Measurements from ENCODE around the gene ZNF77. TPM values are rescaled to one million over a fixed set of nuclear protein-coding genes. Genes with fewer than 3 reads are reported as not detected.

ZNF77 gene
- total RNA-seq, 1 experiment from 2014 or later = 5.9 TPM

- Histone ChIP-seq H3K9ac (ENCODE audit: low read length) (no peak overlapping the region), H3K4me2 (ENCODE audit: low read length) (no peak overlapping the region), H3K36me3 (ENCODE audit: control insufficient read depth in 1 of 2, insufficient read depth in 2 of 2, low read length in 2 of 2) (no peaks in the 10 kb centered on the region), H2AFZ (ENCODE audit: low read depth, low read length, poor library complexity, severe bottlenecking) (no peak overlapping the region), H3K4me1 (ENCODE audit: control insufficient read depth in 1 of 2, insufficient read depth in 2 of 2, low read length in 2 of 2) (peaks cover 0 to 17% of the 10 kb centered on the region in 2 experiments; a peak in 1 of 4 replicates), H3K9me3 (ENCODE audit: control insufficient read depth in 1 of 2, insufficient read depth in 1 of 2, low read depth in 1 of 2, low read length in 2 of 2) (no peaks in the 10 kb centered on the region), H3K9me2 (ENCODE audit: insufficient read depth) (no peaks in the 10 kb centered on the region), H3K27ac (ENCODE audit: low read depth, low read length) (no peak overlapping the region), H3K79me2 (ENCODE audit: insufficient read depth, low read length) (no peaks in the 10 kb centered on the region), H3K27me3 (ENCODE audit: insufficient read depth, low read length) (no peaks in the 10 kb centered on the region), H4K20me1 (ENCODE audit: insufficient read depth) (no peaks in the 10 kb centered on the region), H3K4me3 (replicated peaks in 1 of 2; ENCODE audit: low read depth in 1 of 2, low read length in 2 of 2) (no peak overlapping the region)
- intact Hi-C loops (cut with micrococcal nuclease) = no loop called here
- DNase-seq (ENCODE audit: low read depth, low spot score) (no peak), ATAC-seq (no peak)
- TF ChIP-seq JUND (IDR thresholded peaks at IDR 0.05) (no peak), EZH2 (IDR thresholded peaks at IDR 0.05) (no peak), ZBTB33 (IDR thresholded peaks at IDR 0.05; ENCODE audit: extremely low read depth, insufficient replicate concordance, low read length) (no peak), YY1 (IDR thresholded peaks at IDR 0.05; ENCODE audit: extremely low read depth, insufficient replicate concordance, low read depth, low read length) (no peak), SP1 (IDR thresholded peaks at IDR 0.05; ENCODE audit: low read depth) (no peak), CTCF (IDR thresholded peaks at IDR 0.05 in 2 of 3, conservative IDR thresholded peaks at IDR 0.05 in 1 of 3; ENCODE audit: borderline replicate concordance in 1 of 3, insufficient read depth in 1 of 3, low read depth in 2 of 3, low read length in 2 of 3) (no peak), POLR2AphosphoS5 (IDR thresholded peaks at IDR 0.05; ENCODE audit: low read depth, low read length) (no peak), EZH2phosphoT487 (IDR thresholded peaks at IDR 0.05; ENCODE audit: borderline replicate concordance) (no peak), SIN3A (IDR thresholded peaks at IDR 0.05; ENCODE audit: low read depth) (no peak), SRF (IDR thresholded peaks at IDR 0.05; ENCODE audit: low read depth) (no peak), EGR1 (IDR thresholded peaks at IDR 0.05; ENCODE audit: low read depth) (no peak), RAD21 (IDR thresholded peaks at IDR 0.05; ENCODE audit: low read depth) (no peak), ZNF274 (IDR thresholded peaks at IDR 0.05; ENCODE audit: low read depth, low read length) (no peak), REST (IDR thresholded peaks at IDR 0.05; ENCODE audit: low read depth) (no peak), CBX3 (IDR thresholded peaks at IDR 0.05; ENCODE audit: low read depth) (no peak), ATF3 (IDR thresholded peaks at IDR 0.05) (no peak), FOSL1 (IDR thresholded peaks at IDR 0.05; ENCODE audit: low read depth) (no peak), CEBPB (IDR thresholded peaks at IDR 0.05; ENCODE audit: low read depth) (no peak), MAX (IDR thresholded peaks at IDR 0.05) (no peak)
- BruUV-seq (replicated peaks) = no TSS peak
- RAD21 ChIA-PET (ENCODE audit: low non-redundant PET in 1 of 2, low total read pairs in 2 of 2, uncharacterized antibody in 2 of 2, unreplicated experiment in 2 of 2) = no interaction called here
- POLR2A ChIA-PET = no interaction called here
- CTCF ChIA-PET = no interaction called here
Measured at GRCh38 chr19:2984215-2984528, 39.4 kb upstream of the ZNF77 start.

Data from HCT116 (cell line).